GM12892 (cell line): ENCODE data around the gene MYOF.

ENCODE experiments used
- DNase-seq: peaks from one replicate; pipeline ENCODE4 v3.0.0; 2011; ENCODE audit not compliant: insufficient read length
- FAIRE-seq: peaks from 2 replicates; lab custom pipeline; 2011; peaks lifted over from hg19 to GRCh38; lab: Jason Lieb, UNC
- POLR2A ChIP-seq: IDR thresholded peaks from 2 replicates; pipeline ENCODE4 v1.6.1; 2011; ENCODE audit warnings: low read depth, low read length, control low read depth
- POLR2AphosphoS5 ChIP-seq: IDR thresholded peaks from 2 replicates; pipeline ENCODE4 v1.6.1; 2011; ENCODE audit warnings: low read depth, low read length, control low read depth
- TAF1 ChIP-seq: IDR thresholded peaks from 2 replicates; pipeline ENCODE4 v1.6.1; 2011; ENCODE audit warnings: low read depth, mild to moderate bottlenecking, control low read depth, low read length, borderline replicate concordance

MYOF gene

GRCh38 chr10:93501650-93502049 is 19.5 kb upstream of the MYOF start:
- FAIRE-seq (no peak), DNase-seq (no peak)
- no peak for TF ChIP-seq POLR2AphosphoS5
- TF ChIP-seq POLR2A = no peak
- no peak for TF ChIP-seq TAF1

- FAIRE-seq (no peak), DNase-seq (no peak)
- TF ChIP-seq TAF1 (no peak), POLR2AphosphoS5 (no peak), POLR2A (no peak)
Measured at GRCh38 chr10:93498166-93498565, 16.0 kb upstream of the MYOF start.

- peak; percentile 75 for DNase-seq
- TF ChIP-seq POLR2A (peak; percentile 76; the same call in 1 of the 2 replicates), POLR2AphosphoS5 (peak; percentile 65; the same call in 1 of the 2 replicates), TAF1 (peak; percentile 69)
- FAIRE-seq = peak; percentile 98
Measured at GRCh38 chr10:93496322-93497041, 14.3 kb upstream of the MYOF start, which contains the start of gene CEP55. TSS of gene CEP55 (plus strand) at chr10:93496612. CDS start at chr10:93500052, 3,440 bp downstream.

- no peak for DNase-seq
- TF ChIP-seq POLR2AphosphoS5 (no peak), TAF1 (no peak), POLR2A (no peak)
- FAIRE-seq = peak; percentile 80
Measured at GRCh38 chr10:93495654-93496321, 13.7 kb upstream of the MYOF start.

GRCh38 chr10:93494494-93494893 is 12.4 kb upstream of the MYOF start:
- no peak for DNase-seq
- no peak for TF ChIP-seq POLR2A
- no peak for TF ChIP-seq TAF1
- no peak for TF ChIP-seq POLR2AphosphoS5
- no peak for FAIRE-seq

GRCh38 chr10:93493162-93493561 is 11.0 kb upstream of the MYOF start:
- DNase-seq (no peak), FAIRE-seq (no peak)
- TF ChIP-seq POLR2A = no peak
- TF ChIP-seq TAF1 = no peak
- no peak for TF ChIP-seq POLR2AphosphoS5

- TF ChIP-seq POLR2A (no peak), POLR2AphosphoS5 (no peak), TAF1 (no peak)
- FAIRE-seq = no peak
Measured at GRCh38 chr10:93491602-93492121, 9.5 kb upstream of the MYOF start.

GRCh38 chr10:93488956-93489528 is 6.9 kb upstream of the MYOF start:
- no peak for TF ChIP-seq TAF1
- TF ChIP-seq POLR2A = no peak
- TF ChIP-seq POLR2AphosphoS5 = no peak
- DNase-seq = no peak
- no peak for FAIRE-seq

More at GRCh38 chr10:93491602-93492121, 9.5 kb upstream of the MYOF start:
- no peak for DNase-seq

GRCh38 chr10:93485690-93486089 is 3.6 kb upstream of the MYOF start:
- DNase-seq (no peak), FAIRE-seq (no peak)
- TF ChIP-seq POLR2AphosphoS5 (no peak), POLR2A (no peak), TAF1 (no peak)

GRCh38 chr10:93481637-93482144 is 443 bp downstream of the MYOF start:
- TF ChIP-seq POLR2AphosphoS5 (no peak), TAF1 (no peak), POLR2A (no peak)
- no peak for FAIRE-seq

GRCh38 chr10:93478873-93479272 is 3.3 kb downstream of the MYOF start:
- TF ChIP-seq POLR2AphosphoS5 (no peak), POLR2A (no peak), TAF1 (no peak)
- DNase-seq (no peak), FAIRE-seq (no peak)

More at GRCh38 chr10:93481637-93482144, 443 bp downstream of the MYOF start:
- no peak for DNase-seq
